CD4-positive, alpha-beta T cell (primary cell): ENCODE measurements around the gene SLC26A2. TPM values are rescaled to one million over a fixed set of nuclear protein-coding genes. Genes with fewer than 3 reads are reported as not detected.

ENCODE experiments used
- ATAC-seq: fragments of 200-7000 bp; cut with Tn5 transposase; one replicate; pipeline ENCODE4 v1.10.0; 2022; ENCODE audit warnings: mild to moderate bottlenecking; ENCODE audit not compliant: poor library complexity
- CTCF ChIA-PET: fragments of 350-600 bp; sonication (Branson Sonifier 250); formaldehyde crosslinking; loops from one replicate; lab custom pipeline; 2021; ENCODE audit warnings: antibody characterized with exemption, inconsistent platforms; lab: Charles Lee
- POLR2A ChIA-PET: fragments of 350-600 bp; sonication (Branson Sonifier 250); formaldehyde crosslinking; loops from one replicate; lab custom pipeline; 2021; ENCODE audit warnings: antibody characterized with exemption, inconsistent platforms; lab: Charles Lee
- DNase-seq, 14 experiments: peaks; one replicate each; pipeline ENCODE4 v3.0.0-alpha.2; 2013 to 2020; ENCODE audit warnings: mixed read lengths in 2 of 14
- H3K27ac ChIP-seq, 2 donors: one replicate each; pipeline versions ENCODE4 v1.5.1 to v1.7.0; 2013; ENCODE audit warnings: low read length in 2 of 2, low read depth in 1 of 2, mild to moderate bottlenecking in 1 of 2
- H3K27me3 ChIP-seq, 2 experiments: 1 replicate in 1 of 2; 2 replicates in 1 of 2; pipeline versions ENCODE4 v1.6.1 to v1.7.0; 2013; ENCODE audit warnings: low read length in 2 of 2, control low read depth in 1 of 2, mild to moderate bottlenecking in 1 of 2, moderate library complexity in 1 of 2; ENCODE audit not compliant: insufficient read depth in 2 of 2, control insufficient read depth in 1 of 2
- H3K36me3 ChIP-seq: one replicate; pipeline ENCODE4 v1.6.1; 2013; ENCODE audit warnings: low read length, control low read depth; ENCODE audit not compliant: insufficient read depth
- H3K4me1 ChIP-seq: one replicate; pipeline ENCODE4 v1.6.1; 2013; ENCODE audit warnings: low read length, control low read depth; ENCODE audit not compliant: insufficient read depth
- H3K4me3 ChIP-seq: one replicate; pipeline ENCODE4 v1.5.1; 2013; ENCODE audit warnings: mild to moderate bottlenecking, low read length, moderate library complexity
- H3K9me3 ChIP-seq, 2 experiments: 1 replicate in 1 of 2; 2 replicates in 1 of 2; pipeline versions ENCODE4 v1.6.1 to v1.7.0; 2013; ENCODE audit warnings: low read length in 2 of 2, mild to moderate bottlenecking in 2 of 2, control low read depth in 1 of 2, moderate library complexity in 1 of 2; ENCODE audit not compliant: control insufficient read depth in 1 of 2, insufficient read depth in 1 of 2
- H3K27ac Mint-ChIP-seq: one replicate; pipeline ENCODE4 v1.8.0; 2020; ENCODE audit warnings: mixed read lengths
- H3K27me3 Mint-ChIP-seq: one replicate; pipeline ENCODE4 v1.8.0; 2021; ENCODE audit warnings: mixed read lengths
- H3K36me3 Mint-ChIP-seq: one replicate; pipeline ENCODE4 v1.8.0; 2021; ENCODE audit warnings: low read depth, mixed read lengths
- H3K4me1 Mint-ChIP-seq: one replicate; pipeline ENCODE4 v1.8.0; 2021; ENCODE audit warnings: low read depth, mixed read lengths
- H3K4me3 Mint-ChIP-seq: one replicate; pipeline ENCODE4 v1.8.0; 2020; ENCODE audit warnings: mild to moderate bottlenecking, mixed read lengths
- H3K9me3 Mint-ChIP-seq: one replicate; pipeline ENCODE4 v1.8.0; 2020; ENCODE audit warnings: mixed read lengths
- CTCF ChIP-seq: fragments of 200-600 bp; IDR thresholded peaks from one replicate; pipeline ENCODE4 v1.8.0; 2022; ENCODE audit warnings: antibody characterized with exemption, mild to moderate bottlenecking
- intact Hi-C, 2 experiments: fragments of 100-400 bp; cut with DNase I in 1 of 2; cut with micrococcal nuclease in 1 of 2; formaldehyde crosslinking; loops; one replicate each; pipeline versions ENCODE4 v1.15.1 to v1.9.0; 2023 to 2025; cut with DNase I, micrococcal nuclease
- total RNA-seq, 174 experiments: library from RNA in 2 of 174; stranded (reverse) in 2 of 174; gene quantifications; one replicate each; pipeline ENCODE4 v1.2.3 and lab custom pipeline; 2021 to 2026

The SLC26A2 gene
- total RNA-seq, 2 experiments from 2014 or later = 2.8 to 4.2 TPM

- Histone ChIP-seq H3K9me3 (no peaks in the 10 kb centered on the region), H3K36me3 (no peaks in the 10 kb centered on the region), H3K4me1 (peaks cover 28% of the 10 kb centered on the region), H3K27ac (no peak overlapping the region), H3K27me3 (no peaks in the 10 kb centered on the region), H3K4me3 (no peak overlapping the region)
- no peaks in the 10 kb centered on the region for H3K9me3 Mint-ChIP-seq
- peak; percentile 18 for TF ChIP-seq CTCF
- ChIA-PET POLR2A (interaction anchor here (1.0 to 1.5 kb wide), 4 partner anchors 16 to 309 kb away, joined by 3 read pairs; partner anchors contain the start of genes HMGXB3 and TIGD6), CTCF (interaction anchor here (0.6 to 2.3 kb wide), 7 partner anchors 10 to 496 kb away, joined by 3 to 11 read pairs (median 4); no protein-coding TSS in a partner anchor)
- H3K27me3 Mint-ChIP-seq = no peaks in the 10 kb centered on the region
- peak overlapping the region; percentile 93 for H3K4me3 Mint-ChIP-seq
- peak overlapping the region; percentile 75 for H3K27ac Mint-ChIP-seq
- intact Hi-C loops = loop anchor here (5.0 kb wide), 2 partner anchors 40 to 230 kb away; partner anchors contain the start of genes HMGXB3 (in 1 of the 2), PPARGC1B (in 1 of the 2) and TIGD6 (in 1 of the 2)
- peaks cover 32% of the 10 kb centered on the region for H3K4me1 Mint-ChIP-seq
- H3K36me3 Mint-ChIP-seq = peaks cover 15% of the 10 kb centered on the region
- ATAC-seq (no peak), DNase-seq (peak in 3 of 14 experiments; percentile 15 to 41 (median 38))
These were observed 1.4 kb downstream of the SLC26A2 start for GRCh38 chr5:149961957-149962409.

- H3K9me3 Mint-ChIP-seq = no peaks in the 10 kb centered on the region
- peak overlapping the region; percentile 13 for H3K4me3 Mint-ChIP-seq
- ChIA-PET POLR2A (interaction anchor here (1.0 to 1.5 kb wide), 4 partner anchors 16 to 310 kb away, joined by 3 read pairs; partner anchors contain the start of genes HMGXB3 and TIGD6), CTCF (interaction anchor here (1.5 to 2.3 kb wide), 2 partner anchors 9 to 28 kb away, joined by 8 to 11 read pairs; no protein-coding TSS in a partner anchor)
- peaks cover 15% of the 10 kb centered on the region for H3K36me3 Mint-ChIP-seq
- no peak overlapping the region for H3K27ac ChIP-seq
- H3K27ac Mint-ChIP-seq = peak overlapping the region; percentile 75
- H3K9me3 ChIP-seq = no peaks in the 10 kb centered on the region
- no peaks in the 10 kb centered on the region for H3K27me3 ChIP-seq
- peaks cover 28% of the 10 kb centered on the region for H3K4me1 ChIP-seq
- TF ChIP-seq CTCF = no peak
- no peak for DNase-seq
- ATAC-seq = no peak
- no peaks in the 10 kb centered on the region for H3K27me3 Mint-ChIP-seq
- H3K36me3 ChIP-seq = no peaks in the 10 kb centered on the region
- H3K4me3 ChIP-seq = no peak overlapping the region
- peaks cover 32% of the 10 kb centered on the region for H3K4me1 Mint-ChIP-seq
- intact Hi-C loops = loop anchor here (5.0 kb wide), 2 partner anchors 40 to 230 kb away; partner anchors contain the start of genes HMGXB3 (in 1 of the 2), PPARGC1B (in 1 of the 2) and TIGD6 (in 1 of the 2)
These were observed 2.2 kb downstream of the SLC26A2 start for GRCh38 chr5:149962601-149963300.

- intact Hi-C loops = loop anchor here (5.0 kb wide), 2 partner anchors 39 to 231 kb away; partner anchors contain the start of genes HMGXB3 (in 1 of the 2), PPARGC1B (in 1 of the 2) and TIGD6 (in 1 of the 2)
- Histone ChIP-seq H3K27ac (no peak overlapping the region), H3K4me1 (peaks cover 28% of the 10 kb centered on the region), H3K27me3 (no peaks in the 10 kb centered on the region), H3K4me3 (no peak overlapping the region), H3K36me3 (no peaks in the 10 kb centered on the region), H3K9me3 (no peaks in the 10 kb centered on the region)
- H3K4me3 Mint-ChIP-seq = no peak overlapping the region
- ChIA-PET CTCF (interaction anchor here (2.3 kb wide), 1 partner anchor 27 kb away, joined by 11 read pairs; no protein-coding TSS in a partner anchor), POLR2A (interaction anchor here (1.5 kb wide), 1 partner anchor 36 kb away, joined by 4 read pairs; the partner anchor contains the start of genes HMGXB3 and TIGD6)
- no peak overlapping the region for H3K27ac Mint-ChIP-seq
- no peak for TF ChIP-seq CTCF
- H3K27me3 Mint-ChIP-seq = no peaks in the 10 kb centered on the region
- peaks cover 32% of the 10 kb centered on the region for H3K4me1 Mint-ChIP-seq
- peaks cover 15% of the 10 kb centered on the region for H3K36me3 Mint-ChIP-seq
- DNase-seq = no peak
- H3K9me3 Mint-ChIP-seq = no peaks in the 10 kb centered on the region
- no peak for ATAC-seq
These were observed 3.2 kb downstream of the SLC26A2 start for GRCh38 chr5:149963729-149964128.
